Stimulated activated CD4-positive, alpha-beta T cell treated with anti-CD3 and anti-CD28 coated beads, Interleukin-1b, Interleukin-23, amount 100 ng/mL, for 48 hours (primary cell): Measurements from ENCODE around the gene CHIC2.
"Not testable (repeated sequence)": the region's sequence is repeated elsewhere in the genome, so short reads cannot be mapped to it uniquely, and the experiment has no call there.

ENCODE experiments used
- DNase-seq: peaks from one replicate; pipeline ENCODE4 v3.0.0-alpha.2; 2020

CHIC2 gene

DNA sequence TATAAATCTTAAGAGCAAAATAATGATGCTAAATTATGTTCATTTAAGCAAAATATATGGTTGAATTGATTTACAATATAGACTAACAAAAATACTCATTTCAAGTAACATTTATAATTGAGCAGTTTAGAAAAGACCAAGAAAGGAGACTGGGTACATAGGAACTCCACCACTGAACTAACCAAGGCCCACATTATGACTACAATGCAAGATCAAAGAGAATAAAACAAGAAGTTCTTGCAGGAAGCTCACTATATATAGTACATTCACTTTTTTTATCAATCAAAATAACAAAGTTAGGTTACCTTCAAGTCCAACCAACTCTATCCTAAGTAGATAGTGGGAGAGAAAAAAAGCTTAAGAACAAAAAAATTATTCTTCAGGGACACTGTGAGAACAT, 8.0 kb downstream of the CHIC2 start:
- DNase-seq = no peak

DNA sequence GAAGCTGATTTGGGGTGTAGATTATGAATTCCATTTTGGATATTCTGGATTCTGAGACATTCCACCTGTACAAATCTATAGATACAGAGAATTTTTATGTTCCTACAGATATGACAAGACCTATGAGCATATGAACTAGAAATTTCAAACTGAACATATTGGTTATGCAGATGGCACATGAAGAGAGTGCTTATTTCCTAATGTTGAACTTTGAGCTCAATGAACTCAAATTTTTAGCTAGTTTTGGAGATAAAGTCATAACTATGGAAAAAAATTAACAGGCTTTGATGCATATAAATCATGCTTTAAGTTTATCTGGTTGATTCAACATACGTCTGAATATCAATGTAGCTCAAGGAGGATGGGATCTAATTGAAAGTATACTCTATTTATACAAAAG, 8.9 kb downstream of the CHIC2 start:
- DNase-seq = no peak

DNA sequence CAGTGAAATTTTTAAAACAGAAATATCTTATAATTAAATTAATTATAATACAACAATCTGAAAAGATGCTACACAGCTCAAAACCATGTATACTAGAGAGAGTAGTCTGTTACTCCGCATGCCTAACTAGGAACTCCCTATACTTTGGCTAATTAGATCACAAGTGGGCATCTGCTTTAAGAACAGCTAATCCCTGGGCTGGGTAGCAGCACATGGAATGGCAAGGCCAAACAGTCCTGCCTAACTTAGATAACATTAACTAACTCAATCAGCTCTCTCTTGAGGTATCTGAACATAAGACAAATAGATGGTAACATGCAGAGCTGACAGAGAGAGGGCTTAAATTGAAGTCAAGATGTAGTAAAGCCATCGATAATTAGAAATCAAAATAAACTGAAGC, 9.9 kb downstream of the CHIC2 start:
- DNase-seq = no peak

DNA sequence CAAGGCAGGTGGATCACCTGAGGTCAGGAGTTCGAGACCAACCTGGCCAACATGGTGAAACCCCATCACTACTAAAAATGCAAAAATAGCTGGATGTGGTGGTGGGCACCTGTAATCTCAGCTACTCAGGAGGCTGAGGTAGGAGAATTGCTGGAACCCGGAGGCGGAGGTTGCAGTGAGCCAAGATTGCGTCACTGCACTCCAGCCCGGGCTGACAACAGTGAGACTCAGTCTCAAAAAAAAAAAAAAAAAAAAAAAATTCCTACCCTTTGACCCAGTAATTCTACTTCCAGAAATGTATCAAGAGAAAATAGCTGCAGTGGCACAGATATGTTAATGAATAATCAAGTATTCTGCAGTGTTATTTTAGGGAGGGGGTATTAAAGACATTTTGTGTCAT, 11.1 kb downstream of the CHIC2 start:
- DNase-seq = not testable (repeated sequence)

DNA sequence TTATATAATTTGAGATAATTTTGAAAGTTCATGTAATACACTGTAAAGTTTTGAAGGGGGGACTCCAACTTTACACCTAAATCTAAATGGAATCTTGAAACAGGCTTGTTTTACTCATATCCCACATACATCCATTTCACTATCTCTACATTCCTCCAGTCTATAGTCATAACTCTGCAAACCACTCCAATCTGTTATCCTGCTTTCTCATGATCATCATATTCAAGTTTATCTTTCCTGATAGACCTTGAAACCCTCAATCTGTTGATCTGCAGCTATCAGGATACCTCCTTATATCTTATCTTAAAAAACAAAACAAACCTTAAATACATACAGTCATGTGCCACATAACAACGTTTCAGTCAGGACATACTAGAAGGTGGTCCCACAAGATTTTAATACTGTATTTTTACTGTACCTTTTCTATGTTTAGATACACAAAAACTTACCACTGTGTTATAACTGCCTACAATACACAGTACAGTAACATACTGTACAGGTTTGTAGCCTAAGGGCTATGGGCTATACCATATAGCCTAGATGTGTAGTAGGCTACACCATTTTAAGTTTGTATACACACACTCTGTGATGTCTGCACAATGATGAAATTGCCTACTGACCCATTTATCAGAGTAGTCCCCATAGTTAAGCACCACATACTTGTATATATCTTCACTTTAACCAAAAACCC, 14.0 kb downstream of the CHIC2 start:
- DNase-seq = no peak

DNA sequence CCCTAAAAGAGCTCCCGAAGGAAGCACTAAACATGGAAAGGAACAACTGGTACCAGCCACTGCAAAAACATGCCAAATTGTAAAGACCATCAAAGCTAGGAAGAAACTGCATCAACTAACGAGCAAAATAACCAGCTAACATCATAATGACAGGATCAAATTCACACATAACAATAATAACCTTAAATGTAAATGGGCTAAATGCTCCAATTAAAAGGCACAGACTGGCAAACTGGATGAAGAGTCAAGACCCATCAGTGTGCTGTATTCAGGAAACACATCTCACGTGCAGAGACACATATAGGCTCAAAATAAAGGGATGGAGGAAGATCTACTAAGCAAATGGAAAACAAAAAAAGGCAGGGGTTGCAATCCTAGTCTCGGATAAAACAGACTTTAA, 20.8 kb downstream of the CHIC2 start:
- DNase-seq = not testable (repeated sequence)

DNA sequence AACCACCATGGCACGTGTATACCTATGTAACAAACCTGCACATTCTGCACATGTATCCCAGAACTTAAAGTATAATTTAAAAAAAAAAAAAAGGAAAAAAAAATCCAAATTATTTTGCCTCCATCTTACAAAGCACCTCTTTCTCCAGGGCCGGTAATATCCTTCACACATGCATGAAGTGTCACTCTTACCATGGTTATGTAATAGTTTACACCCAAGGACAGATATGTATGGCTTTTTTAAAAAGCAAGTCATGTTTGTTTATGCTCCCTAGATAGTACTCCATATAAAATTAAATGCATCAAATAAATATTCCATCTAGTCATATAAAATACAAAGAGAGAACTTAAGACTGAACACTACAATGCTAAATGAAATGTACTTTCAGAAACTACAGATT, 22.5 kb downstream of the CHIC2 start:
- DNase-seq = no peak

DNA sequence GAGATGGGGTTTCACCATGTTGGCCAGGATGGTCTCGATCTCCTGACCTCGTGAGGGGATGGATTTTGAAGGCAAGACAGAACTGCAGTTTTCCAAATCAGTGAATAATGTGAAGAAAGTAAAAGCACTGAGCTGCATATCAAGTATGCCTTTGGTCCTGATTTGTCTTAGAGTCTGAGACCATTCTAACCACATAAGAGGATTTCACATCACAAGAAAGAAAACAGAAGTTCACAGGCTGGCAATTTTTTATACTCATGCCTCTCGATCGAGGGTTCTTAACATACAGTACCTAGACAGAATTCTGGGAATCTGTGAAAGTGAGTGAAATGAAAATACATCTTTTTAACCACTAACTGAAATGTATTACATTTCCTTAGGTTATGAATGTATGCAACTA, 23.3 kb downstream of the CHIC2 start:
- no peak for DNase-seq

DNA sequence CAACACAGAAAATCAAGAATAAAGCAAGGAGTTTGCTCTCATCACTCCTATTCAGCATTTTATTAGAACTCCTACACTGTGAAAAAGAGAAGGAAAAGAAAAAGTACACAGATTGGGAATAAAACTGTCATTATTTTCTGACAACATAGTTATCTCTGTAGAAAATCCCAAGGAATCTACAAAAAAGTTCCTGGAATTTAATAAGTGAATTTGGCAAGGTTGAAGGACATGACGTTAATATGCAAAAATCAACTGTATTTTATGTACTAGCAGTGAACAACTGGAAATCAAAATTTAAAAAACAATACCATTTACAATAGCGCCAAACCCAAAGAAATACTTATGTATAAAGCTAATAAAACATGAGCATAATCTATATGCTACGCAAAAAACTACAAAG, 26.3 kb downstream of the CHIC2 start:
- no peak for DNase-seq

DNA sequence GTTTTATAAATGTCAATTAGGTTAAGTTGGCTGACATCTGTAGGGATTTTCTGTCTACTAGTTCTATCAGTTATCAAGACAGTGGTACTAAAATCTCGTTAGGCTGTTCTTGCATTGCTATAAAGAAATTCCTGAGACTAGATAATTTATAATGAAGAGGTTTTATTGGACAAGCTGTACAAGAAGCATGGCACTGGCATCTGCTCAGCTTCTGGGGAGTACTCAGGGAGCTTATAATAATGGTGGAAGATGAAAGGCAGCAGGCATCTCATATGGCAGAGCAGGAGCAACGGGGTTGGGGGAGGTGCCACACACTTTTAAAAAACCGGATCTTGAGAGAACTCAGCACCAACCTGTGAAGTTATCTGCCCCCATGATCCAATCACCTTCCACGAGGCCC, 28.2 kb downstream of the CHIC2 start:
- no peak for DNase-seq

DNA sequence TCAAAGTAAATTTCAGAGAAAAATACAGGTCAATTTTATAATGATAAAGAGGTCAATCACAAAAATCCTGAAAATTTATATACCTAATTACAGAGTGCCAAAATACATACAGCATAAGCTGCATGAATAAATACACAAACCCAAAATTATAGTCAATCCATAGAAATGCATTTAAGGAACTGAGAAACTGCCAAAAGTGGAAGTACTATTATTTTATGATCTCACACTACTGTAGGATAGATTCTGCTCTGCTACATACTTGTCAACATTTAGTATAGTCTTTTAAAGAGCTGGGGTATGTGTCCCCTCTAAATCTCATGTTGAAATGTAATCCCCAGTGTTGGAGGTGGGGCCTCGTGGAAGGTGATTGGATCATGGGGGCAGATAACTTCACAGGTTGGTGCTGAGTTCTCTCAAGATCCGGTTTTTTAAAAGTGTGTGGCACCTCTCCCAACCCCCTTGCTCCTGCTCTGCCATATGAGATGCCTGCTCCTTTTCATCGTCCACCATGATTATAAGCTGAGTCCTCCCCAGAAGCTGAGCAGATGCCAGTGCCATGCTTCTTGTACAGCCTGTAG, 31.8 kb downstream of the CHIC2 start:
- DNase-seq = no peak

DNA sequence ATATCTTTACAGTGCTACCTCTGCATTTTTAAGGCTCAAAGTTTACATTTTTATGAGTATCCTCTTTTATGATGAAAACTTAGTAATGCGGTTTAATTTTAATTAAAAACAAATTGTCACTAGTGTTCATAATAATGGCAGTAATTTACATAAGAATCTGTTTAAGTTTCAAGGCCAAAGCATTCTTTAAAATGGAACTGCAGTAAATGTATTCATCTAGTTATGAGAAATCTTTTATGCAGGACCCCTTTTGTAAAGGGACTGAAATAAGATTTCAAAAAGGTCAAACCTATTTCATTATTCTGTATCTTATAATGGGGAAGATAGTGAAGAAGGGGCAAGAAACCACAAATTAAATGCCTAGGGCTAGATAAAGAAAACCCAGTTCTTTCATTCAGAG, 37.1 kb downstream of the CHIC2 start:
- no peak for DNase-seq

DNA sequence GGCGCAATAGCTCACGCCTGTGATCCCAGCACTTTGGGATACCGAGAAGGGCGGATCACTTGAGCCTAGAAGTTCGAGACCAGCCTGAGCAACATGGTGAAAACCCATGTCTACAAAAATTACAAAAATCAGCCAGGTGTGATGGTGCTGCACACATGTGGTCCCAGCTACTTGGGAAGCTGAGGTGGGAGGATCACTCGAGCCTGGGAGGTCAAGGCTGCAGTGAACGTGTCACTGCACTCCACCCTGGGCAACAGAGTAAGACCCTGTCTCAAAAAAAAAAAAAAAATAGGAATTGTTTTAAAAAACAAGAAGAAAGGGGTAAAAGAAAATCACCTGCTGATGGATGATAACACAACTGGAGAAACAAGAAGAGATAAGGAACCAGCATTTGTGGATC, 38.8 kb downstream of the CHIC2 start:
- DNase-seq = no peak

DNA sequence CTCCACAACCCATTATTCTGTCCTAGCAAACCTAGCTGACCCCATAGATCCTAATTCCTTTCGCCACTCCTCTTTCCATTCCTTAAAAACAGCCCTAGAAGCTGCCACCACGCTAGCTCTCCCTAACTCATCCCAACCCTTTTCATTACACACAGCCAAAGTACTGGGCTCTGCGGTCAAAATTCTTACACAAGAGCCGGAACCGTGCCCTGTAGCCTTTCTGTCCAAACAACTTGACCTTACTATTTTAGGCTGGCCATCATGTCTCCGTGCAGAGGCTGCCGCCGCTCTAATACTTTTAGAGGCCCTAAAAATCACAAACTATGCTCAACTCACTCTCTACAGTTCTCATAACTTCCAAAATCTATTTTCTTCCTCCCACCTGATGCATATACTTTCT, 41.4 kb downstream of the CHIC2 start:
- not testable (repeated sequence) for DNase-seq

DNA sequence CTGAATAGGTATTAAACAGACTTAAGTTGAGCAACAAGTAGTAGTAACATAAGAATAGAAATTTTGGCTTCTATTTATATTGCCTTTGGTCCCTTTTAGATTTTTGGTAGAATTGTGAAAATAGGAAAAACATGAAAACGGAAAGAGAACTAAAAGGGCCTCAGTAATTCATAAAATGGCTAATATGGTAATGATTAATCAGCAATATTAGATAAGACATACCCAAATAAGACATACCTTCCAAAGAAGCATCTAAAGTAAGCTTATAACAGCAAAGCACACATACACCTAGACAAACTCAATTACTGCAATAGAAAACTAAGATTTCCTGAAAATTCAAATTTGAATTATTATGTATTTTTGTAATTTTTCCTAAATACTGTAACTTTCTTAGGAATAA, 46.4 kb downstream of the CHIC2 start:
- no peak for DNase-seq

DNA sequence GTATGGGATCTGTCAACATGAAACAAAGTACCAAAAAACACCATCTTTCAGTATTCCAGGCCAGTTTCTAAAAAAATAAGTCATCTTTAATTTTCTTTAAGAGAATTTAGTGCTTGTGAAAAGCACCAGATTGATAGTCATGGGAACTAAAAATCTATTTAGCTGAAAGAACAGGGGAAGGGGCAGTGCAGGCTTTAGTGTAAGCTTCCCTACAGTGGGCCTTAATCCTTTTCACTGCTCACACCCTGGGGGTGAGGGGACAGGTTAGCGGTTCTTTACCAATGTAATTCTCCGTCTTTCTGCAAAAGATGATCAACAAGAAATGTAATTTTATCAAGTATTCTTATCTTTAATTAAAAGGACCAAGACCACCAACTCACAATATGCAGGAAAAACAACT, 47.1 kb downstream of the CHIC2 start:
- DNase-seq = no peak

DNA sequence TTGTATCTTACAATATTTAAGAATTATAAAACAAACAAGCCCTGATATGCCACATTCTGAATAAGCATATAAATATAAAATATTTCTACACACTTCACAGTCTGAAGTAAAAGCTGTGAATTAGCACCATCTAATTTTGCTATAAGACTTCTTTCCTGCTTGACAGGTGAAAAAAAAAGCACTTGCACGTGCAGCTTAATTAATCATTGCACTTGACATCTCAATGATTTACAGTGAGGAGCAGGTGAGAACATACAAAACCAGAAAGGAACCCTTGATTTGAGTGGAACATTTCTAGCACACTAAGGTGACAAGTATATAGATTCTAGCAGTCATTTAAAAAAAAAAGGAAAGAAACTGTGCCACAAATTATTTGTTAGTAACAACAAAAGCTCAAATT, 47.9 kb downstream of the CHIC2 start:
- no peak for DNase-seq

DNA sequence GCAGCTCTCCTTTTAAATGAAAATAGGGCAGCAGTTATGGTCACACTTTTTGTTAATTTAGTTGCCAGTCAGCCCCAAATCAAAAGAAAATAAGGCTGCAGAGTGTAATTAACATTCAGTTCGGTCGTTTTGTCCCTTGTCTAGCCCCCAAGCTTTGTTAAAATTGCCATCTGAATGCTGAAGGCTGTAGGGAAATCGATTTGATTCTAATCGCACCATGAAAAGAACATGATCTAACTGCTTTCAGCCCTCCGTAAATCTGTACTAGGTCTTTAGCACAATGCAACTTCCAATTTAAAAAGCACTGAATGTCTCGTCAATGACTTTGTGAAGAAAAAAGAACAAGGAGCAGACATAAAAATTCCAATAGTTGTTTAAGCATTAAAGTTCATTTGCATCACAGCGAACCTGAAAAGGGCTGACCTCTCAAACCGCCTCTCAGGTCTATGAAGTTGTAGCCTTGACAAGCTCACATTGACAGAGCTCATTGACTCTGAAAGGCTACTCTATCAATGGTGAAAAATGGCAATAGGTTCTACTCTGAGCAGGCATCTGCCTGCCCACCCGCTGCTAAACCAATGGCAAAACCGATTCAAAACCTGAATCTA, 48.9 kb downstream of the CHIC2 start:
- DNase-seq = no peak

DNA sequence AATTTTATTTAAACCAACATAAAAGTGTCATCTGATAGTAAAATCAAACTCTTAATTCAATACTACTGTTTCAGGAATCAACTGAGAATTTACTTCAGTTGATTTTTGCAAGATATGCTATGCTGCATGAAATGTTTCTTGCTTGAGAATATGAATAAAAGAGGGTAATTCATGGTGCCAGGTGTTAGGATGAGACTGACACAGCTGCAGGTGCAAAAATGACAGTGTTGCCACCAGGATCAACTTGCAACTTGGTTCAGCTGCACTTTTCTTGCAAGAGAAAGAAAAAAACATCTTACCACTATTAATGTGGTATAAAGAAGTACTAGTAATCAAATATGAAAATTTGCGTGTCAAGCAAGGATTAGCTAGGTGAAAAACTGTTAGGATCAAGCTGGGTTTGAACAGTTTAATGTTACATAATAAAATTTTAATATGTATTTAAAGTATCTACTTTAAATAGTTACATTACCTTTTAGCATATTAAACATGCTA, 49.7 kb downstream of the CHIC2 start:
- no peak for DNase-seq

DNA sequence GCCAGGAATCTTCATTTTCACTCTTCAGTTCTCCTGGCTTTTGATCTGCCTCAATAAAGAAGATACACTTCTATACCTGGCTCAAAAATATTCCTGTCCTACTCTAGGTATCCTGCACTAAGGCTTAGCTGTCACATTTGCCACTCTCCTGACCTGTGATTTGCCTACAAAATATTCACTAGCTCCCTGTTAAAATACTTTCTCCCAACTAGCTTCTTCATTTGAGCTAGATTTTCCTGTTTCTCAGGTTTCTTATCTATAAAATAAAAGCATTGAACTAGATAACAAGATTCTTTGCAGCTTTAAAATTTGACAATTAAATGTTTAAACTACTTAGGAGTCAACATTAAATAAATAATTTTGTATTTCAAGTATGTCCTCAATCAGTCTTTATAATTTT, 53.2 kb downstream of the CHIC2 start:
- no peak for DNase-seq

DNA sequence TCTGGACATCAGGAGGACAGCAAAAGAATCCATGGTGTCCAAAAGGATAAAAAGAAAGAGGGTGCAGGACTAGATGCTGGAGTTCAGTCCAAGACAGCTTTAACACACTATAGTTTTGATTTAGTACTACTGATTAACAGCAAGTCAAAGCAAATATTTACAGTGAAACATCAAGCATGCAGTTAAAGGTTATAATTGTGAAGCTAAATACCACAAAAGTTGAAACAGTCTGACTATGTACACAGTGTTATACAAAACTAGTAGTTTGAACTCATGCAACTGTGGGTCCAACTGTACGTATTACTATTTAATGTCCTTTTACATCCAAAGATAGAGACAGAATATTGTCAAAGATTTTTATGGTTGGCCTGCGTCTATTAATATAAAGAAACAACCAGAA, 57.6 kb downstream of the CHIC2 start:
- no peak for DNase-seq

DNA sequence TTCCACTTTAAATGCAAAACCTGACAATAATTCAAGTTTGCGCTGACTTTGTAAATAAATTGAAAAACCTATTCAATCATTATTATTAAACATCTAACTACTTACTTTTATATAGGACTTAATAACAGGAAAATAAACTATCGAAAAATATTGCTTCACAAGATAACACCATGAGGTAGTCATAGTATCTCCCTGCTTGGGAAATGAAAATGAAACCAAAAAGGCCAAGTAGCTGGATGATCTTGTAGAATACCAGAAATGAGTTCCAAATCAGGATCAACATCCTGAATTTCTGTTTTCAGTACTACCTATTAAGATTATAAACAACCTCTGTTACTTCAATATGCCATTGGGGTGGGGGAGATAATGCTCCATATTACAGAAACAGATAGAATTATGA, 58.9 kb downstream of the CHIC2 start:
- DNase-seq = no peak

DNA sequence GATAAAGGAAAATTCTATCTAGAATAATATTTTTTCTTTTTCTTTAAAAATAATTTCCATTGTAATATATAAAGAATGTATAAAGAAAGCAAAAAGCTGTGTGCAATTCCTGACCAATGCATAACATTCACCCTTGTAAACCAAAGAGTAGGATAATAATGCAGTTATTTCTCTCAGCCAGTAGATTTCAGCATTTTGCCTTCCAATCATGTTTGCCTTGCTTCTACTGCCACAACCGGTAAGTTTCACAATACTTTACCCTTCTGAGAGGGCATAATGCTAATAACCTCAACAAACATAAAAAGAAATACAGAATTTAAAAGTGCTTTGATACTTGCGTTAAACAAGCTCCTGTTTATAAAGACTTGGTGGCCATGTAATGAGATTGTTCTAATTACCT, 59.9 kb downstream of the CHIC2 start:
- no peak for DNase-seq

DNA sequence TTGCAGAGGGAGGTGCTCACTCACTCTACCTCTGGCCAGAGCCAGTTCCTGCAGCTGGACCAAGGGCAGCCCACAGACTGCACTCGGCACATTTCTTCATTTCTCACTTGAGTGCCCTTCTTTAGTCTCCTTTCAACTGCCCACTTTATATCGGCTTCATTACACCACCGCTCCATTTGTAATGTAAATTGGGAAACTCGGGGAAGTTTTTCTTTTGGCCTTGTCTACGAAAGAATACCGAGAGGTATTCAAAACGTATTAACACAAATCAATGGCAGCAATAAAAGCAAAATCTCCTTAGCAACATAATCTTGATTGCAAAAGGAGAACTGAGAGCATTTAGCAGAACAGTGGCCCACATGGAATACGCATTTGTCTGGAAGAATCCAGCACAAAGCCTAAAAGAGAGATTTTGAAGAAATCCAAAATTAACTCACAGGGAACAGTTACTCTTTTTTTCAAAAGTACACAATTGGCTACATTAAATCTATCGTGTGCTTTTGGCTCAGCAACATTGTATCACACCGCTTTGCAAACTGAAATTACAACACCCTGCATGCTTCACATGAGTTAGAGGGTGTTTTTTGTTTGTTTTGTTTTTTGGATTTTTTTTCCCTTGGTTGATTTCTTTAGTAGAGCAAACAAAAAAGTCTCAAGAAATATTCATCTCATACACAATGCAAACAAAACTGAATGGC, 62.6 kb downstream of the CHIC2 start:
- no peak for DNase-seq
